IMR-90 (cell line): ENCODE results near the gene CCDC12. TPM values are rescaled to one million over a fixed set of nuclear protein-coding genes. Genes with fewer than 3 reads are reported as not detected.
A peak's percentile ranks its signal among the peaks of the same experiment; 100 is the strongest.

Experiments used
- ATAC-seq: fragments of 200-7000 bp; cut with Tn5 transposase; 2 replicates; pipeline ENCODE4 v1.9.1; 2020; ENCODE audit warnings: low read depth, mild to moderate bottlenecking, moderate library complexity
- BruUV-seq: library from RNA; stranded (reverse); fragments of 400-500 nt; replicated peaks from 2 replicates; lab custom pipeline; 2021; lab: Mats Ljungman, UMichigan
- CTCF ChIA-PET: fragments of 300-600 bp; formaldehyde crosslinking; extraction: SDS; loops from one replicate; lab custom pipeline; 2021; ENCODE audit warnings: antibody characterized with exemption; lab: Yijun Ruan, JAX
- POLR2A ChIA-PET: fragments of 300-600 bp; sonication (Branson Sonifier 250); formaldehyde crosslinking; loops from one replicate; lab custom pipeline; 2022; ENCODE audit warnings: antibody characterized with exemption; ENCODE audit not compliant: unreplicated experiment; lab: Charles Lee
- DNase-seq: peaks from one replicate; pipeline ENCODE4 v3.0.0; 2013
- H2AFZ ChIP-seq: replicated peaks from 2 replicates; pipeline ENCODE3; 2013; ENCODE audit warnings: low read length, mild to moderate bottlenecking; ENCODE audit not compliant: poor library complexity
- H2AK5ac ChIP-seq: 2 replicates; pipeline ENCODE4 v1.6.1; 2013; ENCODE audit warnings: low read depth, low read length, inconsistent platforms
- H2AK9ac ChIP-seq: replicated peaks from 2 replicates; pipeline ENCODE3; 2013; ENCODE audit warnings: mild to moderate bottlenecking, low read depth, low read length, moderate library complexity; ENCODE audit not compliant: poor library complexity
- H2BK120ac ChIP-seq: 2 replicates; pipeline ENCODE4 v1.6.1; 2013; ENCODE audit warnings: low read depth, low read length, inconsistent platforms
- H2BK15ac ChIP-seq: 3 replicates; pipeline ENCODE4 v1.6.1; 2013; ENCODE audit warnings: low read depth, low read length, inconsistent platforms
- H2BK20ac ChIP-seq: 2 replicates; pipeline ENCODE4 v1.6.1; 2013; ENCODE audit warnings: low read depth, mild to moderate bottlenecking, inconsistent platforms, low read length, moderate library complexity
- H2BK5ac ChIP-seq: 2 replicates; pipeline ENCODE4 v1.6.1; 2013; ENCODE audit warnings: mild to moderate bottlenecking, low read depth, low read length, inconsistent platforms; ENCODE audit not compliant: poor library complexity, severe bottlenecking
- H3K14ac ChIP-seq: replicated peaks from 2 replicates; pipeline ENCODE4 v1.6.1; 2013; ENCODE audit warnings: low read depth, low read length, inconsistent platforms
- H3K18ac ChIP-seq: 2 replicates; pipeline ENCODE4 v1.6.1; 2013; ENCODE audit warnings: low read depth, low read length, control low read depth
- H3K23ac ChIP-seq: 2 replicates; pipeline ENCODE4 v1.6.1; 2013; ENCODE audit warnings: low read depth, low read length, inconsistent platforms
- H3K27ac ChIP-seq: 2 replicates; pipeline ENCODE4 v1.5.1; 2013; ENCODE audit warnings: mild to moderate bottlenecking, control low read depth, low read length; ENCODE audit not compliant: insufficient read depth
- H3K27me3 ChIP-seq: 2 replicates; pipeline ENCODE4 v1.6.1; 2013; ENCODE audit warnings: low read length; ENCODE audit not compliant: control insufficient read depth, insufficient read depth
- H3K36me3 ChIP-seq: 2 replicates; pipeline ENCODE4 v1.6.1; 2013; ENCODE audit warnings: low read length, mixed read lengths; ENCODE audit not compliant: control insufficient read depth, insufficient read depth
- H3K4ac ChIP-seq: 2 replicates; pipeline ENCODE4 v1.6.1; 2013; ENCODE audit warnings: low read depth, low read length, inconsistent platforms
- H3K4me1 ChIP-seq: 2 replicates; pipeline ENCODE4 v1.6.1; 2013; ENCODE audit warnings: low read length, mixed read lengths; ENCODE audit not compliant: control insufficient read depth, insufficient read depth
- H3K4me2 ChIP-seq: 2 replicates; pipeline ENCODE4 v1.6.1; 2013; ENCODE audit warnings: low read depth, mild to moderate bottlenecking, control low read depth, low read length, moderate library complexity
- H3K4me3 ChIP-seq: 2 replicates; pipeline ENCODE4 v1.5.1; 2013; ENCODE audit warnings: low read depth, mild to moderate bottlenecking, control low read depth, low read length, moderate library complexity; ENCODE audit not compliant: insufficient read depth
- H3K56ac ChIP-seq: 2 replicates; pipeline ENCODE4 v1.6.1; 2013; ENCODE audit warnings: low read length, inconsistent platforms; ENCODE audit not compliant: insufficient read depth; ENCODE audit errors: extremely low read depth
- H3K79me1 ChIP-seq, 2 experiments: 2 replicates each; pipeline ENCODE4 v1.6.1; 2013; ENCODE audit warnings: low read length in 2 of 2, inconsistent platforms in 1 of 2, low read depth in 1 of 2
- H3K9ac ChIP-seq: 2 replicates; pipeline ENCODE4 v1.6.1; 2013; ENCODE audit warnings: low read depth, low read length, control low read depth
- H3K9me1 ChIP-seq: 2 replicates; pipeline ENCODE4 v1.6.1; 2013; ENCODE audit warnings: low read length, inconsistent platforms; ENCODE audit not compliant: insufficient read depth
- H3K9me3 ChIP-seq: 2 replicates; pipeline ENCODE4 v1.6.1; 2013; ENCODE audit warnings: low read length; ENCODE audit not compliant: control insufficient read depth, insufficient read depth
- H4K20me1 ChIP-seq: 2 replicates; pipeline ENCODE4 v1.6.1; 2013; ENCODE audit warnings: low read length, inconsistent platforms; ENCODE audit not compliant: insufficient read depth
- H4K5ac ChIP-seq: 2 replicates; pipeline ENCODE4 v1.6.1; 2013; ENCODE audit warnings: mild to moderate bottlenecking, low read depth, low read length, control low read depth
- H4K8ac ChIP-seq, 2 experiments: 2 replicates each; pipeline ENCODE4 v1.6.1; 2013; ENCODE audit warnings: low read depth in 2 of 2, low read length in 2 of 2, control low read depth in 1 of 2, inconsistent platforms in 1 of 2
- H4K91ac ChIP-seq: 2 replicates; pipeline ENCODE4 v1.6.1; 2013; ENCODE audit warnings: low read depth, low read length, inconsistent platforms; ENCODE audit not compliant: insufficient read depth
- BHLHE40 ChIP-seq: fragments of 150-350 bp; IDR thresholded peaks from 2 replicates; pipeline ENCODE4 v1.6.1; 2016; ENCODE audit warnings: mild to moderate bottlenecking, low read depth, low read length
- CEBPB ChIP-seq: IDR thresholded peaks from 2 replicates; pipeline ENCODE4 v1.6.1; 2012; ENCODE audit warnings: low read depth, low read length, improper control_type of control experiment
- CHD1 ChIP-seq: IDR thresholded peaks from 2 replicates; pipeline ENCODE4 v1.6.1; 2012; ENCODE audit warnings: low read depth, low read length, improper control_type of control experiment
- ELK1 ChIP-seq: fragments of 150-350 bp; IDR thresholded peaks from 2 replicates; pipeline ENCODE4 v1.6.1; 2016; ENCODE audit warnings: low read depth, mild to moderate bottlenecking, low read length, moderate library complexity, borderline replicate concordance
- FOS ChIP-seq: fragments of 150-350 bp; IDR thresholded peaks from 2 replicates; pipeline ENCODE4 v1.6.1; 2016; ENCODE audit warnings: low read depth, low read length
- MAFK ChIP-seq: IDR thresholded peaks from 2 replicates; pipeline ENCODE4 v1.6.1; 2012; ENCODE audit warnings: low read depth, low read length, improper control_type of control experiment
- MAZ ChIP-seq: IDR thresholded peaks from 2 replicates; pipeline ENCODE4 v1.6.1; 2012; ENCODE audit warnings: low read depth, mild to moderate bottlenecking, low read length, improper control_type of control experiment, moderate library complexity, borderline replicate concordance
- NFE2L2 ChIP-seq: fragments of 150-350 bp; IDR thresholded peaks from 2 replicates; pipeline ENCODE4 v1.6.1; 2016; ENCODE audit warnings: low read depth, mild to moderate bottlenecking, low read length
- POLR2A ChIP-seq: IDR thresholded peaks from 2 replicates; pipeline ENCODE4 v1.6.1; 2012; ENCODE audit warnings: mild to moderate bottlenecking, low read depth, low read length
- RAD21 ChIP-seq: IDR thresholded peaks from 2 replicates; pipeline ENCODE4 v1.6.1; 2012; ENCODE audit warnings: low read length, improper control_type of control experiment
- RCOR1 ChIP-seq: IDR thresholded peaks from 2 replicates; pipeline ENCODE4 v1.6.1; 2012; ENCODE audit warnings: mild to moderate bottlenecking, low read length, improper control_type of control experiment; ENCODE audit not compliant: insufficient replicate concordance
- RFX5 ChIP-seq: IDR thresholded peaks from 2 replicates; pipeline ENCODE4 v1.8.0; 2012; ENCODE audit warnings: low read depth, mild to moderate bottlenecking, low read length, moderate library complexity
- SMC3 ChIP-seq: fragments of 150-350 bp; IDR thresholded peaks from 2 replicates; pipeline ENCODE4 v1.6.1; 2016; ENCODE audit warnings: low read depth, mild to moderate bottlenecking, antibody characterized with exemption, low read length, moderate library complexity
- USF2 ChIP-seq: fragments of 150-350 bp; IDR thresholded peaks from 2 replicates; pipeline ENCODE4 v1.6.1; 2017; ENCODE audit warnings: mild to moderate bottlenecking, antibody characterized with exemption, low read length, low read depth
- WGBS, 2 experiments: methylation state at CpG; one replicate each; pipeline versions ENCODE4 v1.1.5 to v1.1.7; 2013; ENCODE audit warnings: missing lambda C conversion rate in 2 of 2; ENCODE audit not compliant: insufficient read length in 1 of 2; ENCODE audit errors: extremely low coverage in 2 of 2; 5-methylcytosine and 5-hydroxymethylcytosine counted together
- dilution Hi-C: fragments of 300-500 bp; cut with HindIII; formaldehyde crosslinking; loops from one replicate; pipeline ENCODE4 v1.14.3; 2018; ENCODE audit warnings: low sequenced_read_pairs; ENCODE audit not compliant: unreplicated experiment
- in situ Hi-C: fragments of 300-500 bp; cut with MboI; formaldehyde crosslinking; loops from 3 replicates; pipeline ENCODE4 v1.14.3; 2019; ENCODE audit warnings: low sequenced_read_pairs, inconsistent platforms, mixed read lengths
- intact Hi-C: fragments of 100-400 bp; cut with micrococcal nuclease; formaldehyde crosslinking; loops from 2 replicates; pipeline ENCODE4 v1.10.0; 2022
- polyA plus RNA-seq, 3 experiments: library from polyadenylated mRNA; depleted of rRNA; stranded (reverse); fragments of >200 nt; gene quantifications; 2 replicates each; pipeline ENCODE4 v1.2.3, GENCODE V29; 2012; ENCODE audit warnings: low replicate concordance in 1 of 3
- total RNA-seq: library from RNA; depleted of rRNA; stranded (reverse); fragments of >200 nt; gene quantifications from 2 replicates; pipeline ENCODE4 v1.2.3, GENCODE V29; 2012
- TF ChIP-seq, protein P1 (sequence below): conservative IDR thresholded peaks from 2 replicates; pipeline ENCODE4 v1.5.1; 2012; ENCODE audit warnings: mild to moderate bottlenecking, low read depth, low read length, improper control_type of control experiment

The CCDC12 gene
- total and polyA plus RNA-seq, 2 of the 4 experiments (the other 2 are of a cell fraction) = 15.2 to 35.1 TPM

DNA sequence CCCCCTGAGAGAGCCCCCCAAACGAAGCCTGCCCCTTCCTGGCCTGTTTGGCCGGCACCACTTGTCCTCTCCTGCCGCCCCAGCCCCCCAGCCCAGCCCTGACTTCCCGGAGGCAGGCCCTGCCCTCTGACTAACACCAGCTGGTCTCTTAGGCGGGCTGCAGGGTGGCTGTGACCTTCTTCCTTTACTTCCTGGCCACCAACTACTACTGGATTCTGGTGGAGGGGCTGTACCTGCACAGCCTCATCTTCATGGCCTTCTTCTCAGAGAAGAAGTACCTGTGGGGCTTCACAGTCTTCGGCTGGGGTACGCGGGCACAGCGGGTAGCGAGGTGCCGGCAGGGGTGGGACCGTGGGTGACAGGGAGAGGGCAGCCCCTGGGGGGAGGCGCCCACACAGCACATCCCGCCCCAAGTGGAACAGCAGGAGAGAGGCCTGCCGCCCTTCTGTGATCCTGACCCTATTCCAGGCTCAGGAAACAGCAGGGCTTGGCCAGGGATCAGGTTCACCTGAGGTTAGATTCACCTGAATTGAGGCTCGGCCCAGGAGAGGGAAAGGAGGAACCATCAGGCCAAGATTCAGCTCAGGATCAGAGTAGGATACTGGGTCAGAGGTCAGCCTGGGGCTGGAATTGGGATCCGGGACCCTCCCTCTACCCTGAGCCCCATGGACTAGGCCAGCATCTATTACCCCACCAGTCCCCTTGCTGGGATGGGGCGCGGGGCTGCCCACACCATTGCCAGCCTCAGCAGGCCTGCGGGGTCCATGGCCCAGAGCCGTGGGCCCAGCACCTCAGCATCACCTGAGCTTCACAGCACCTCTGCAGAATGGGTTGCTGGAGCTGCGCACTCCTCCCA lies 77.2 kb downstream of the CCDC12 start:
- no peak overlapping the region for H2AK5ac ChIP-seq
- no peak overlapping the region for H4K5ac ChIP-seq
- H3K18ac ChIP-seq = no peak overlapping the region
- no peaks in the 10 kb centered on the region for H3K36me3 ChIP-seq
- H2BK5ac ChIP-seq = no peak overlapping the region
- H3K23ac ChIP-seq = no peak overlapping the region
- H3K4me3 ChIP-seq = no peak overlapping the region
- no peak overlapping the region for H3K56ac ChIP-seq
- no peak overlapping the region for H2BK15ac ChIP-seq
- ATAC-seq = no peak
- H2BK20ac ChIP-seq = no peak overlapping the region
- no peaks in the 10 kb centered on the region for H3K79me1 ChIP-seq
- BruUV-seq = no TSS peak
- dilution Hi-C loops = no loop called here
- no peak overlapping the region for H3K27ac ChIP-seq
- no peak overlapping the region for H3K4ac ChIP-seq
- intact Hi-C loops = no loop called here
- no peaks in the 10 kb centered on the region for H3K4me1 ChIP-seq
- in situ Hi-C loops = loop anchor here (5.0 to 25.0 kb wide), 2 partner anchors 197 to 412 kb away; partner anchors contain the start of genes RTP3 and TMIE
- H4K91ac ChIP-seq = no peak overlapping the region
- 97% methylated on average over 6 of the region's 22 CpGs; no CpG with 5 or more reads in 1 of the 2 experiments for WGBS, 2 experiments
- H3K27me3 ChIP-seq = peaks cover 11% of the 10 kb centered on the region
- no peak overlapping the region for H3K4me2 ChIP-seq
- H4K8ac ChIP-seq = no peak overlapping the region
- DNase-seq = no peak
- H2BK120ac ChIP-seq = no peak overlapping the region
- H2AFZ ChIP-seq = peak overlapping the region; percentile 37
- H3K9me3 ChIP-seq = no peaks in the 10 kb centered on the region
- H3K9me1 ChIP-seq = peaks cover 4% of the 10 kb centered on the region; the same call in 1 of the 2 replicates
- POLR2A ChIA-PET = no interaction called here
- no peak overlapping the region for H2AK9ac ChIP-seq
- H3K9ac ChIP-seq = no peak overlapping the region
- CTCF ChIA-PET = interaction anchor here (1.0 kb wide), 1 partner anchor 10 kb away, joined by 3 read pairs; no protein-coding TSS in a partner anchor
- no peak overlapping the region for H3K14ac ChIP-seq
- H4K20me1 ChIP-seq = peaks cover 4% of the 10 kb centered on the region; the same call in 1 of the 2 replicates
- no peak for TF ChIP-seq FOS
- TF ChIP-seq SMC3 = no peak
- no peak for TF ChIP-seq USF2
- no peak for TF ChIP-seq RFX5
- no peak for TF ChIP-seq BHLHE40
- no peak for TF ChIP-seq RCOR1
- no peak for TF ChIP-seq NFE2L2
- TF ChIP-seq, protein P1, sequence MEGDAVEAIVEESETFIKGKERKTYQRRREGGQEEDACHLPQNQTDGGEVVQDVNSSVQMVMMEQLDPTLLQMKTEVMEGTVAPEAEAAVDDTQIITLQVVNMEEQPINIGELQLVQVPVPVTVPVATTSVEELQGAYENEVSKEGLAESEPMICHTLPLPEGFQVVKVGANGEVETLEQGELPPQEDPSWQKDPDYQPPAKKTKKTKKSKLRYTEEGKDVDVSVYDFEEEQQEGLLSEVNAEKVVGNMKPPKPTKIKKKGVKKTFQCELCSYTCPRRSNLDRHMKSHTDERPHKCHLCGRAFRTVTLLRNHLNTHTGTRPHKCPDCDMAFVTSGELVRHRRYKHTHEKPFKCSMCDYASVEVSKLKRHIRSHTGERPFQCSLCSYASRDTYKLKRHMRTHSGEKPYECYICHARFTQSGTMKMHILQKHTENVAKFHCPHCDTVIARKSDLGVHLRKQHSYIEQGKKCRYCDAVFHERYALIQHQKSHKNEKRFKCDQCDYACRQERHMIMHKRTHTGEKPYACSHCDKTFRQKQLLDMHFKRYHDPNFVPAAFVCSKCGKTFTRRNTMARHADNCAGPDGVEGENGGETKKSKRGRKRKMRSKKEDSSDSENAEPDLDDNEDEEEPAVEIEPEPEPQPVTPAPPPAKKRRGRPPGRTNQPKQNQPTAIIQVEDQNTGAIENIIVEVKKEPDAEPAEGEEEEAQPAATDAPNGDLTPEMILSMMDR = no peak
- no peak for TF ChIP-seq RAD21
- no peak for TF ChIP-seq MAFK
- TF ChIP-seq CEBPB = no peak
- no peak for TF ChIP-seq CHD1
- TF ChIP-seq MAZ = no peak
- TF ChIP-seq POLR2A = no peak
- TF ChIP-seq ELK1 = no peak
